ENCODE measurements around the gene RAB31.
"Not testable (repeated sequence)": the region's sequence is repeated elsewhere in the genome, so short reads cannot be mapped to it uniquely, and the experiment has no call there.

DNA sequence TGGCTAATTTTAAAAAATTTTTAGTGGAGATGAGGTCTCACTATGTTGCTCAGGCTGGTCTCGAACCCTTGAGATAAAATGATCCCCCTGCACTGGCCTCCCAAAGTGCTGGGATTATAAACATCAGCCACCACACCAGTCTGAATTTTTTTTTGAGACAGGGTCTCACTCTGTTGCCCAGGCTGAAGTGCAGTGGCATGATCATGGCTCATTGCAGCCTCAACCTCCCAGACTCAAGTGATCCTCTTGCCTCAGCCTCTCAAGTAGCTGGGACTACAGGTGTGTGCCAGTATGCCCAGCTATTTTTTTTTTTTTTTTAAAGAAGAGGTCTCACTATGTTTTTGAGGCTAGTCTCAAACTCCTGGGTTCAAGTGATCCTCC, 191.4 kb downstream of the RAB31 start:
- not testable (repeated sequence) for TF ChIP-seq CTCF (IDR thresholded peaks at IDR 0.05); GABPB1 (CRISPR knock-in tag; IDR thresholded peaks at IDR 0.05); TEAD4 (CRISPR knock-in tag; IDR thresholded peaks at IDR 0.05)

Data from WTC11 (cell line).